HG03139 (cell line): ENCODE data around the gene PIK3R3.

Source experiments
- ATAC-seq: cut with Tn5 transposase; IDR thresholded peaks from one replicate; pipeline ENCODE4 v1.9.1; 2021; ENCODE audit not compliant: unreplicated experiment

PIK3R3 gene

DNA sequence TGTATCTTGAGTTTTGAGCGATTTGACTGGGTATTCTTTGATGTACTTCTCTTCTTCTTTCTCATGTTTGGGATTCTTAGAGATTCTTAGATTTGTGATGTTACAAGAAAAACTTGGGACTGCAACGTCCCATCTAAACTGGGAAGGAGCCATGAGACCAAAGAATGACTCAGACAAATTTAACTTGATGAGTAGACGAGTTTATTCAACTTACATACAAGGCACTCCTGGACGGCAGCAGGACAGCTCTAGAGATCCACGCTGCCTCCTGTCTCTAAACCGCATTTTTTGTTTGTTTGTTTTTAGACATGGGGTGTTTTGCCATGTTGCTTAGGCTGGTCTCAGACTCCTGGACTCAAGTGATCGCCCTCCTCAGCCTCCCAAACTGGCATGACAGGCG lies 137.1 kb downstream of the PIK3R3 start:
- ATAC-seq = no peak

DNA sequence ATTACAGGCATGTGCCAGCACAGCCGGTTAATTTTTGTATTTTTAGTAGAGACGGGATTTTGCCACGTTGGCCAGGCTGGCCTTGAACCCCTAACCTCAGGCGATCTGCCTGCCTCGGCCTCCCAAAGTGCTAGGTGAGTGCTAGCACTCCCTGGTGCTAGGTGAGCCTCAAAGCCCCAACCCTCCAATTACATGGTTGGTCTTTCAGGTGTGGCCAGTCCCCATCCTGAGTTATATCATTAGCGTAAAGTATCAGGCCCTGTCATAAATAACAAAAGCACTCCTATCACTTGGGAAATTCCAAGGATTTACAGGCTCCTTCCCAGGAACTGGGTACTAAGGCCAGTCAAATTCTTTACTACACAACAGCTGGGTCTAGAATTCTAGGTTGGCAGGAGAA lies 138.0 kb downstream of the PIK3R3 start:
- no peak for ATAC-seq
